ENCODE measurements around the gene PAF1.

- TF ChIP-seq CTCF (IDR thresholded peaks at IDR 0.05) (no peak), EP300 (IDR thresholded peaks at IDR 0.05) (peak; percentile 75 to 78), POLR2A (IDR thresholded peaks at IDR 0.05) (peak in 1 of 2 donors; percentile 20)
Observed at GRCh38 chr19:39398297-39398864, 7.5 kb upstream of the PAF1 start.
